HG03521 (cell line): ENCODE results near the gene EIF4G3.
"Not testable (repeated sequence)": the region's sequence is repeated elsewhere in the genome, so short reads cannot be mapped to it uniquely, and the experiment has no call there.

ENCODE experiments used
- ATAC-seq: cut with Tn5 transposase; IDR thresholded peaks from one replicate; pipeline ENCODE4 v1.9.1; 2021; ENCODE audit warnings: mild to moderate bottlenecking, moderate library complexity; ENCODE audit not compliant: unreplicated experiment

The EIF4G3 gene

GRCh38 chr1:21189421-21189820 lies 12.7 kb upstream of the EIF4G3 start:
- ATAC-seq: no peak

GRCh38 chr1:21188235-21188634 lies 11.5 kb upstream of the EIF4G3 start:
- no peak for ATAC-seq

GRCh38 chr1:21185221-21185731 lies 8.6 kb upstream of the EIF4G3 start:
- ATAC-seq: no peak

GRCh38 chr1:21184276-21184675 lies 7.6 kb upstream of the EIF4G3 start:
- no peak for ATAC-seq

- no peak for ATAC-seq
Measured at GRCh38 chr1:21182181-21182731, 5.6 kb upstream of the EIF4G3 start.

- not testable (repeated sequence) for ATAC-seq
Measured at GRCh38 chr1:21178271-21178670, 1.6 kb upstream of the EIF4G3 start.

GRCh38 chr1:21175670-21176581 lies 771 bp downstream of the EIF4G3 start:
- peak; percentile 8 for ATAC-seq

- no peak for ATAC-seq
Measured at GRCh38 chr1:21175324-21175669, 1.4 kb downstream of the EIF4G3 start.

GRCh38 chr1:21174654-21175323 lies 1.9 kb downstream of the EIF4G3 start:
- no peak for ATAC-seq

- no peak for ATAC-seq
Measured at GRCh38 chr1:21174230-21174629, 2.5 kb downstream of the EIF4G3 start.

GRCh38 chr1:21173096-21173495 lies 3.6 kb downstream of the EIF4G3 start:
- ATAC-seq: not testable (repeated sequence)

GRCh38 chr1:21170837-21171236 lies 5.9 kb downstream of the EIF4G3 start:
- ATAC-seq: not testable (repeated sequence)

- no peak for ATAC-seq
Measured at GRCh38 chr1:21168444-21168843, 8.3 kb downstream of the EIF4G3 start.

GRCh38 chr1:21165646-21166045 lies 11.1 kb downstream of the EIF4G3 start:
- ATAC-seq: no peak

- ATAC-seq: no peak
Measured at GRCh38 chr1:21165076-21165475, 11.6 kb downstream of the EIF4G3 start.

GRCh38 chr1:21164266-21164665 lies 12.4 kb downstream of the EIF4G3 start:
- no peak for ATAC-seq

GRCh38 chr1:21162740-21163464 lies 13.8 kb downstream of the EIF4G3 start:
- no peak for ATAC-seq

GRCh38 chr1:21161842-21162241 lies 14.9 kb downstream of the EIF4G3 start:
- no peak for ATAC-seq

GRCh38 chr1:21160263-21160796 lies 16.4 kb downstream of the EIF4G3 start:
- no peak for ATAC-seq

- ATAC-seq: no peak
Measured at GRCh38 chr1:21157868-21158267, 18.8 kb downstream of the EIF4G3 start.

GRCh38 chr1:21157054-21157453 lies 19.6 kb downstream of the EIF4G3 start:
- ATAC-seq: no peak
